Middle frontal gyrus (tissue), 1 donor: ENCODE results near the gene CREB3L4.
"Not testable (repeated sequence)": the region's sequence is repeated elsewhere in the genome, so short reads cannot be mapped to it uniquely, and the experiment has no call there.

ENCODE experiments used
- DNase-seq: peaks from one replicate; pipeline ENCODE4 v3.0.0-alpha.2; 2015; ENCODE audit warnings: low spot score; ENCODE audit errors: extremely low spot score

CREB3L4 gene

DNA sequence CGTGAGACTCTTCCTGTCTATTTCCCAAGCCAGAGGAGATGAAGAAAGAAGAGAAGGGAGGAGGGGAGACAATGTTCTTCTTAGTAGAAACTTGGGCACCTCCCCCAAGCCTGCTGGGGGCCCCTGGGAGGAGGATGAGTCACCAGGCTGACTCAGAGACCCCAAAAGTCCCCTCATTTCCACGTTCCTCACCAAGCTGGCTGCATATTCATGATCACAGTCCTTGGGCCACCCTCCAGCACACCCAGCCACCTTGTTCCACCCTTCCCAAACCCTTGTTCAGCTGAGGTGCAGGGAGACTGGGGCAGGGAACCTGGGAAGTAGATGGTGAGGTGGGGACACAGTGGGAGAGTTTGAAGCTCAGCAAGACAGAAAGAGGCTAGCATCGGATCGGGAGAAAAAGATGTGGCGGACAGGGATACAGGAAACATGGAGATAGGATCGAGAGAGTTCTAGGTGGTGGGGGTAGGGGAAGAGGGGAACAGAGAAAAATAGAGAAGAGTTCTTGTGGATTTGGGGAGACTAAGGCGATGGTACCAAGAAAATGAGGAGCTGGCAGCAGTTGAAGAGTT, 17.7 kb downstream of the CREB3L4 start:
- no peak for DNase-seq

- no peak for DNase-seq
Measured at GRCh38 chr1:153985941-153986761, 18.4 kb downstream of the CREB3L4 start, which contains the start of gene RAB13. TSS of gene RAB13 (minus strand) at chr1:153986339. CDS start at chr1:153986236, 103 bp downstream.

DNA sequence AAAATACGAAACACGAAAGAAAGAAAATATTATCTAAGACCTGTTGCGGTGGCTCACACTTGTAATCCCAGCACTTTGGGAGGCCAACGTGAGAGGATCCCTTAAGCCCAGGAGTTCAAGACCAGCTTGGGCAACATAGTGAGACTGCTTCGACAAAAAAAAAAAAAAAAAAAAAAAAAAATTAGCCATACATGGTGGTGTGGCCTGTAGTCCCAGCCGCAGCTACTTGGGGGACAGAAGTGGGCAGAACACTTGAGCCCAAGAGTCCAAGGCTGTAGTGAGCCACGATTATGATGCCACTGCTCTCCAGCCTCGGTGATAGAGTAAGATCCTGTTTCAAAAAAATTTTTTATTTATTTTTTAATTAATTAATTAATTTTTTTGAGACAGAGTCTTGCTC, 19.9 kb downstream of the CREB3L4 start:
- no peak for DNase-seq

DNA sequence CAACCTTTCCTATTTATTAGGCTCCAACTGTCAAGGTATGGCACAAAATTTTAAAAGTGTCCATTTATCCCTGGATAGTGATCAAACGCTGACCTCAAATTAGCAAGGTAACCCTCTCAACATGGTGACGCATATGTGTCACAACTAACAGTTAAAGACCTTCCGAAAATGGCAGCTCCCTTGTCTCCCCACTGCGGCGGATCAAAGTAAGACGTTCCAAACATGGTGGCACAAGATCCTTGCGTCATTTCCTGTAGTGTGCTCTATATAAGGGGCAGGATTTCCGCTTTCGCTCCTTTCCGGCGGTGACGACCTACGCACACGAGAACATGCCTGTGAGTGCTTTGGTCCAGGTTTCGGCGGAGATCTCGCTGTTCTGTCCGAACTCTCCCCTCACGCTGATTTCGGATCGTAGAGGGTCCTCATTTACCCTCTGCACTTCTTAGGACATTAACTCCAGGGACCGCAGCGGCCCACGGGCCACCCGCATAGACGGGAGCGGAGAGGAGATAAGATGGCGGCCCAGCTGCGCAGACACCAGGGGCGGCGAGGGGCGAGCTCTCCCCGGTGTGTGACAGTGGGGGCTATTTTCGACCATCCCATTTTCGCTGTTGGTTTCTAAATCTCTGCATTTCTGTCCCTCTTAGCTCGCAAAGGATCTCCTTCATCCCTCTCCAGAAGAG, 22.9 kb downstream of the CREB3L4 start, which contains the start of gene RPS27:
RPS27 (plus strand) TSS at position 295 of the 683 bp plus-strand sequence; CDS start at position 330, 35 bp downstream.
- DNase-seq = peak; percentile 92

- DNase-seq = no peak
Measured at GRCh38 chr1:153991151-153991630, 23.5 kb downstream of the CREB3L4 start.

DNA sequence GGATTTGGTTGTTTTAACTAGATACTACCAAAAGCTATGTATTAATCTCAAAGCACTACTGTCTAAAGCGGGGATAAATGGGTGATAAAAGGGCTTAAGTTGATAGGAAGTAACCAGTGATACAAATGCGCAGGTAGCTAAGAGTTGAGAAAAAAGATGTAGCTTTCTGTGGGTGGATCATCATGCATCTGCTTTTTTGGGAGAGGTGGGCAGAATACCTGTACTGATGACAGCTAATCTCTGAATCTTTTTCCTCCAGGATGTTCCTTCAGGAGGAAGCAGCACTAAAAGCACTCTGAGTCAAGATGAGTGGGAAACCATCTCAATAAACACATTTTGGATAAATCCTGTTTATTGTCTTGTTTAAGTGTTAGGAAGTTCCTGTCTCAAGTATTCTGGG, 24.1 kb downstream of the CREB3L4 start:
- DNase-seq = no peak

DNA sequence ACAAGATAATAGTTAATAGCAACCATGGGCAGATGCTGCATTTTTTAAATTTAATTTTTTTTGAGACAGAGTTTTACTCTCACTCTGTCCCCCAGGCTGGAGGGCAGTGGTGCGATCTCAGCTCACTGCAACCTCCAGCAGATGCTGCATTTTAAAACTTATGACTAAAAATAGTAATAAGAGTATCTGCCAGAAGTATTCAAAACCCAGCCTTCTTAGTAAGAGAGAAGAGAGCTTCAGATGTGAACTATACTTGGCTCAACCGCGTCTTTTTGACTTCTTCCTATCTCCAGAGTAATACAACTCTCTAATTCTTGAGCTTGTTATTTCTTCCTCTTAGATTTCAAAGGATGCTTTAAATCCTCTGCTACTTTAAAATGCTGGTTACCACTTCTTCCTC, 27.5 kb downstream of the CREB3L4 start:
- no peak for DNase-seq

DNA sequence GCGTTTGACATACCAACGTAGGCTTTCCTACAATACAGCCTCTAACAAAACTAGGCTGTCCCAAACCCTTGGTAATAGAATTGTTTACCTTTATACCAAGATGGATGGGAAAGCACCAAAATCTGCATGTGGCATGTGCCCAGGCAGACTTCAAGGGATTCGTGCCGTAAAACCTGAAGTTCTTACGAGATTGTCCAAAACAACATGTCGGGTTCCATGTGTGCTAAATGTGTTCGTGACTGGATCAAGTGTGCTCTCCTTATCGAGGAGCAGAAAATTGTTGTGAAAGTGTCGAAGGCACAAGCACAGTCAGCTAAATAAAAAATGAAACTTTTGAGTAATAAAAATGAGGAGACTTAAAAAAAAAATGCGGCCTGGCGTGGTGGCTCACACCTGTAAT, 27.9 kb downstream of the CREB3L4 start:
- no peak for DNase-seq

GRCh38 chr1:153996882-153997281, 29.2 kb downstream of the CREB3L4 start:
- not testable (repeated sequence) for DNase-seq

DNA sequence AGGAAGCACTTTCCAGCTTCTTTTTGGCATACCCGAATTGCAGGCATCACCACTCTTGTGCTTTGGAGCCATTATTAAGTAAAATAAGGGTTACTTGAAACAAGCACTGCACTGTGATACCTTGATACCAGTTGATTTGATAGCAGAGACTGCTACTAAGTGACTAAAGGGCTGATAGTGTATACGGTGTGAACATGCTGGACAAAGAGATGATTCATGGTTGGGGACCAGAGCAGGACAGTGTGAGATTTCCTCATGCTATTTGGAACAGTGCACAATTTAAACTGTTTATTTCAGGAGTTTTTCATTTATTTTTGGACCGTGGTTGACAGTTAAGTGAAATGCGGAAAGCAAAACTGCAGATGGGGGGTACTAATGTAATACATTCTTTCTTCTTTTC, 32.7 kb downstream of the CREB3L4 start:
- DNase-seq = no peak

- no peak for DNase-seq
Measured at GRCh38 chr1:154006136-154006535, 38.4 kb downstream of the CREB3L4 start.

DNA sequence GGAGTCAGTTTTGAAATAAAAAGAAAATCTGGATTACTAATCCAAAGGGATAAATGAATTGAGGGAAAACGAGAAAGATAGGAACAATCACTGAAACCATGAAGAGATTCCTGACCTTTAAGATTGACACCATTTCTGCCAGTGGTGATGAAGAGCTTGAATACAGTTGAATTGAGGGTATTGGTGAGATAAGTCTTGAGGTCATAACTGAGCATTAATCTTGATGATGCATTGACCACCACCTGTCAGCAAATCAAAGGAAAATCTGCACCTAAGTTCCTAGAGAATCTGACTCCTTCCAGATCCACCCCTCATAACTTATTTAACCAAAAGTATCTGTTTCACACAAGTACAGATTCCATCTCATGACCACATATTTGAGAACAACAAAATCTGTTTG, 44.4 kb downstream of the CREB3L4 start:
- no peak for DNase-seq

DNA sequence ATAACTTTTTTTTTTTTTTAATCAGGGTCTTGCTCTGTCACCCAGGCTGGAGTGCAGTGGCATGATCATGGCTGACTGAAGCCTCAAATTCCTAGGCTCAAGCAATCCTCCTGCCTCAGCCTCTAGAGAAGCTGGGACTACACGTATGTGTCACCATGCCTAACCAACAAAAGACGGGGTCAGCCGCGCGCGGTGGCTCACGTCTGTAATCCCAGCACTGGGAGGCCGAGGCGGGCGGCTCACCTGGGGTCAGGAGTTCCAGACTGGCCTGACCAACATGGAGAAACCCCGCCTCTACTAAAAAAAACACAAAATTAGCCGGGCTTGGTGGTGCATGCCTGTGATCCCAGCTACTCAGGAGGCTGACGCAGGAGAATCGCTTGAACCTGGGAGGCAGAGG, 44.8 kb downstream of the CREB3L4 start:
- DNase-seq = not testable (repeated sequence)

DNA sequence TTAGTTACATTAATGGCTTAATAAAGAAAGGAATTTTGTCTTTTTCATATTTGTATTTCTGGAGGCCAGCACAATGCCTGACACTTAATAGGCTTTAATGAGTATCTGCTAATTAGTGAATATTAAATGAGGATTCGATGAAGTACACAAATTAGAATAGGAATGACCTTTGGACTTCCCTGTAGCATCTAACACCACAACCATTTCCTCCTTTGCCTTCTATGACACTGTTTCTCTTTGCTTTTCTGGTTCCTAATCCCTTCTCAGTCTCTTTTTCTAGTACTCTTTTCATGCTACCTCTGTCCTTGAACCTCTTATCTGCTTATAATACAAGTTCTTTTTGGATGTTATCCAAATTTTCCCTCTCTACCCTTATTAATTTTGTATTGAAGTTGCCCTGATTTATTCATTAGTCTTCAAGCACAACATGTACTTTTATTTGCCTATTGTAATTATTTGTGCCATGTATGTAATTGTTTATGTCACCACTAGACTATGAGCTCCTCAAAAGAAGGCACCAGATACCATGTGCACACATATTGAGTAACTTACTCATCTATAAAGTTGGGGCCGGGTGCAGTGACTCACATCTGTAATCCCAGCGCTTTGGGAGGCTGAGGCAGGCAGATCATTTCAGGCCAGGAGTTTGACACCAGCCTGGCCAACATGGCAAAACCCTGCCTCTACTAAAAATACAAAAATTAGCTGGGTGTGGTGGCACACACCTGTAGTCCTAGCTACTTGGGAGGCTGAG, 46.6 kb downstream of the CREB3L4 start:
- no peak for DNase-seq

GRCh38 chr1:154019269-154019668, 51.6 kb downstream of the CREB3L4 start:
- no peak for DNase-seq

GRCh38 chr1:154019940-154020339, 52.2 kb downstream of the CREB3L4 start:
- DNase-seq = no peak
